ENCODE results near the gene CHST13. TPM values are rescaled to one million over a fixed set of nuclear protein-coding genes. Genes with fewer than 3 reads are reported as not detected.

Gene CHST13
- total and polyA plus RNA-seq, 12 donors = 0.22 to 3.0 (median 0.67) TPM; not detected in 1

- intact Hi-C loops (cut with DNase I) = loop anchor here (5.0 to 10.0 kb wide), 4 partner anchors 930 to 1020 kb away; no protein-coding TSS in a partner anchor
- no peaks in the 10 kb centered on the region for H3K9me3 ChIP-seq (replicated peaks in 1 of 3)
- WGBS, 4 donors = 7 to 8% (median 8%) methylated on average over 31 of the region's 31 CpGs; no CpG with 5 or more reads in 1 of the 4 donors
- peaks cover 17 to 25% of the 10 kb centered on the region in 2 donors for H3K4me1 ChIP-seq (replicated peaks in 1 of 2)
- H3K4me3 ChIP-seq = peak overlapping the region in 1 of 4 donors; percentile 55
- no peak for TF ChIP-seq POLR2A (IDR thresholded peaks at IDR 0.05)
- TF ChIP-seq, protein P1, sequence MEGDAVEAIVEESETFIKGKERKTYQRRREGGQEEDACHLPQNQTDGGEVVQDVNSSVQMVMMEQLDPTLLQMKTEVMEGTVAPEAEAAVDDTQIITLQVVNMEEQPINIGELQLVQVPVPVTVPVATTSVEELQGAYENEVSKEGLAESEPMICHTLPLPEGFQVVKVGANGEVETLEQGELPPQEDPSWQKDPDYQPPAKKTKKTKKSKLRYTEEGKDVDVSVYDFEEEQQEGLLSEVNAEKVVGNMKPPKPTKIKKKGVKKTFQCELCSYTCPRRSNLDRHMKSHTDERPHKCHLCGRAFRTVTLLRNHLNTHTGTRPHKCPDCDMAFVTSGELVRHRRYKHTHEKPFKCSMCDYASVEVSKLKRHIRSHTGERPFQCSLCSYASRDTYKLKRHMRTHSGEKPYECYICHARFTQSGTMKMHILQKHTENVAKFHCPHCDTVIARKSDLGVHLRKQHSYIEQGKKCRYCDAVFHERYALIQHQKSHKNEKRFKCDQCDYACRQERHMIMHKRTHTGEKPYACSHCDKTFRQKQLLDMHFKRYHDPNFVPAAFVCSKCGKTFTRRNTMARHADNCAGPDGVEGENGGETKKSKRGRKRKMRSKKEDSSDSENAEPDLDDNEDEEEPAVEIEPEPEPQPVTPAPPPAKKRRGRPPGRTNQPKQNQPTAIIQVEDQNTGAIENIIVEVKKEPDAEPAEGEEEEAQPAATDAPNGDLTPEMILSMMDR (IDR thresholded peaks at IDR 0.05) = no peak
- H3K36me3 ChIP-seq (replicated peaks in 1 of 2) = no peaks in the 10 kb centered on the region
- peaks cover 4% of the 10 kb centered on the region for H3K27me3 ChIP-seq
- peak overlapping the region in 1 of 5 donors; percentile 58 for H3K27ac ChIP-seq
- peak in 1 of 7 donors; percentile 19 for DNase-seq
Measured at GRCh38 chr3:126524429-126524988, 554 bp downstream of the CHST13 start.

DNA sequence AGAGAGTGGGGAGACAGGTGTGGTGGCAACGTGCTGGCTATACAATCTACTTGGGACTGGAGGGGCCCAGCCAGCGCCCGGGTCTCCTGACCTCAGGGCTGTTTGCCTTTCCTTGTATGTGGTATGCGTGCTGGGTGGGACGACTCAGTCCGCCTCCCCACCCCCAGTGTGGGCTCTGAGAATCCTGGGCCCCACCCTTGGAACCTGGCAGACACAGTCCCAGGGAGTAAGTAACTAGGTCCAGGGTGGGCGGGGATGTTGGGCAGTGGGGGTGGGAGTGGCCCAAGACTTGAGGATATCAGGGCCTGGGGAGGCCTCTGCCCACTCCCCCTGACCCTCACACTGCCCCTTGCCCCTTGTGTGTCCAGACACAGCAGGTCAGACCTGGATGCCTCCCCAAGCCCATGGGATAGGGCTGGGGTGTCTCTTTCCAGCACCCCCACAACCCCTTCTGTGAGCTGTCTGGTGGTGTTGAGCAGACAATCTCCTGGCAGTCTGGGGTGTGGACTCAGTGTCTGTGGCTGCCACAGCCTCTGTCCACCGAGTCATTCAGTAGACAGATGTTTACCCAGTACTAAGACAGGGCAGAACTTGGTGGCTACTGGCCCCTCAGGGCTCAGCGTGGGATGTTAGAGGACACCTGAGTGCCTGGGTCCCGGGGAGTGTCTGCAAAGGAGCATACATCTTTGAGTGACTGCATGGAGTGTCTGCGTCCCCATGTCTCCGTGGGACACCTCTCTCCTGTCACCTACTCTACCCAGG lies 1.3 kb downstream of the CHST13 start:
- Histone ChIP-seq H3K27me3 (peaks cover 4% of the 10 kb centered on the region), H3K27ac (no peak overlapping the region), H3K4me1 (replicated peaks in 1 of 2) (peaks cover 17 to 25% of the 10 kb centered on the region in 2 donors), H3K4me3 (no peak overlapping the region), H3K36me3 (replicated peaks in 1 of 2) (no peaks in the 10 kb centered on the region), H3K9me3 (replicated peaks in 1 of 3) (no peaks in the 10 kb centered on the region)
- 75 to 94% (median 84%) methylated on average over 6 to 12 of the region's 12 CpGs for WGBS, 4 donors
- intact Hi-C loops (cut with DNase I) = loop anchor here (10.0 kb wide), 3 partner anchors 930 to 1020 kb away; no protein-coding TSS in a partner anchor
- no peak for DNase-seq
- no peak for TF ChIP-seq POLR2A (IDR thresholded peaks at IDR 0.05)
- TF ChIP-seq, protein P1 (IDR thresholded peaks at IDR 0.05) = no peak

- Histone ChIP-seq H3K27me3 (peaks cover 4% of the 10 kb centered on the region), H3K4me3 (no peak overlapping the region), H3K9me3 (replicated peaks in 1 of 3) (no peaks in the 10 kb centered on the region), H3K4me1 (replicated peaks in 1 of 2) (peaks cover 17 to 25% of the 10 kb centered on the region in 2 donors), H3K27ac (no peak overlapping the region), H3K36me3 (replicated peaks in 1 of 2) (no peaks in the 10 kb centered on the region)
- intact Hi-C loops (cut with DNase I) = loop anchor here (10.0 kb wide), 3 partner anchors 929 to 1019 kb away; no protein-coding TSS in a partner anchor
- no peak for DNase-seq
- TF ChIP-seq POLR2A (IDR thresholded peaks at IDR 0.05) = no peak
- TF ChIP-seq, protein P1 (IDR thresholded peaks at IDR 0.05) = no peak
- WGBS, 4 donors = 86 to 94% (median 88%) methylated on average over 7 to 8 of the region's 8 CpGs
Measured at GRCh38 chr3:126525853-126526667, 2.1 kb downstream of the CHST13 start.

DNA sequence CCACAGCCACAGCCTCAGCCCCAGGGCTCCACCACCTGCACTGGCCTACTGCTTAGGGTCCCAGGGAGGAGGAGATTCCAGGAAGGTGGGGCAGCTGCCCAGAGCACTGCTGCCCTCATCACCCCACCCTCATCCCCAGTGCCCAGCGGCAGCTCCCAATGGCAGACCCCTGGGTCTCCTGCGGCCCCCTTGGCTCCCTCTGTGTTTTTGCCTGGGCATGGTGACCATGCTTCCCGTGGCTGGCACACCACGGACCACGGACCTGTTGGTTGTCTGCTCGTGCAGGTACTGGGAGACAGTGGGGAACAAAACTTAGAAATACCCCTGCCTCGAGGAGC lies 2.7 kb downstream of the CHST13 start:
- DNase-seq = no peak
- Histone ChIP-seq H3K27me3 (peaks cover 4% of the 10 kb centered on the region), H3K4me1 (replicated peaks in 1 of 2) (peaks cover 17 to 25% of the 10 kb centered on the region in 2 donors), H3K36me3 (replicated peaks in 1 of 2) (no peaks in the 10 kb centered on the region), H3K9me3 (replicated peaks in 1 of 3) (no peaks in the 10 kb centered on the region), H3K4me3 (no peak overlapping the region), H3K27ac (no peak overlapping the region)
- intact Hi-C loops (cut with DNase I) = loop anchor here (10.0 kb wide), 3 partner anchors 928 to 1018 kb away; no protein-coding TSS in a partner anchor
- TF ChIP-seq POLR2A (IDR thresholded peaks at IDR 0.05) = no peak
- TF ChIP-seq, protein P1 (IDR thresholded peaks at IDR 0.05) = no peak
- 83 to 92% (median 84%) methylated on average over 4 to 7 of the region's 7 CpGs for WGBS, 4 donors

Data from adrenal gland (tissue), 12 donors.